Aorta (tissue), 5 donors: Measurements from ENCODE around the gene CAPN5. TPM values are rescaled to one million over a fixed set of nuclear protein-coding genes. Genes with fewer than 3 reads are reported as not detected.

Experiments
- ATAC-seq: fragments of 200-7000 bp; cut with Tn5 transposase; one replicate; pipeline ENCODE4 v1.9.1; 2022; ENCODE audit warnings: moderate library complexity; ENCODE audit not compliant: low FRiP score
- DNase-seq, 2 donors: peaks; one replicate each; pipeline ENCODE4 v3.0.0-alpha.2; 2020
- H3K27ac ChIP-seq, 2 donors: one replicate each; pipeline ENCODE4 v1.5.1; 2013; ENCODE audit warnings: low read length in 2 of 2, mild to moderate bottlenecking in 2 of 2, moderate library complexity in 2 of 2, control low read depth in 1 of 2, inconsistent platforms in 1 of 2, low read depth in 1 of 2
- H3K27me3 ChIP-seq, 2 donors: one replicate each; pipeline ENCODE4 v1.6.1; 2013; ENCODE audit warnings: control low read depth in 1 of 2, low read length in 1 of 2, mild to moderate bottlenecking in 1 of 2, moderate library complexity in 1 of 2; ENCODE audit not compliant: insufficient read depth in 2 of 2, control insufficient read depth in 1 of 2
- H3K36me3 ChIP-seq, 2 donors: one replicate each; pipeline ENCODE4 v1.6.1; 2013; ENCODE audit warnings: control low read depth in 1 of 2, low read length in 1 of 2, mild to moderate bottlenecking in 1 of 2; ENCODE audit not compliant: insufficient read depth in 2 of 2, control insufficient read depth in 1 of 2
- H3K4me1 ChIP-seq, 2 donors: one replicate each; pipeline ENCODE4 v1.6.1; 2013; ENCODE audit warnings: low read length in 2 of 2, control low read depth in 1 of 2, mild to moderate bottlenecking in 1 of 2, moderate library complexity in 1 of 2; ENCODE audit not compliant: insufficient read depth in 2 of 2, control insufficient read depth in 1 of 2
- H3K4me3 ChIP-seq, 2 donors: one replicate each; pipeline ENCODE4 v1.5.1; 2013; ENCODE audit warnings: low read length in 2 of 2, control low read depth in 1 of 2, mild to moderate bottlenecking in 1 of 2
- H3K9me3 ChIP-seq: one replicate; pipeline ENCODE4 v1.6.1; 2013; ENCODE audit warnings: mild to moderate bottlenecking, low read length; ENCODE audit not compliant: control insufficient read depth
- WGBS, 2 donors: extraction: QIAGEN DNeasy Blood & Tissue Kit; methylation state at CpG; one replicate each; pipeline ENCODE4 v1.1.7; 2013; 5-methylcytosine and 5-hydroxymethylcytosine counted together
- intact Hi-C, 2 donors: fragments of 100-400 bp; cut with DNase I; formaldehyde crosslinking; loops; one replicate each; pipeline versions ENCODE4 v1.14.2 to v1.15.0; 2022
- polyA plus RNA-seq, 2 donors: library from polyadenylated mRNA; stranded (reverse); fragments of 200-250 nt; gene quantifications; one replicate each; pipeline ENCODE4 v1.2.3, GENCODE V29; 2013
- total RNA-seq, 2 donors: library from RNA; stranded (reverse); fragmentation: NEBNext Ultra II Directional; extraction: Animal tissue kit (Norgen Biotek cat#: 25700); gene quantifications; one replicate each; pipeline ENCODE4 v1.2.1, GENCODE V29; 2021
- donor health status: healthy with polysubstance abuse.
- donor health status: Bipolar disorder and iron deficiency.
- donor health status: DM: no; HTN: no; CAD: no.
- donor health status: DM: no; HTN: no; CAD: no.
- donor health status: DM: yes; HTN: yes; CAD: no.

CAPN5 gene
- total and polyA plus RNA-seq, 4 donors, result 6.9 to 22.4 (median 10.8) TPM

- H3K27me3 ChIP-seq, result no peaks in the 10 kb centered on the region
- H3K36me3 ChIP-seq, result no peaks in the 10 kb centered on the region
- no peaks in the 10 kb centered on the region for H3K9me3 ChIP-seq
- ATAC-seq (peak; percentile 20), DNase-seq (peak in 1 of 2 donors; percentile 69)
- intact Hi-C loops, result loop anchor here in 1 of 2 donors (2.0 kb wide), 1 partner anchor 24 kb away; no protein-coding TSS in a partner anchor
- peak overlapping the region; percentile 23 to 90 for H3K27ac ChIP-seq
- 61% methylated on average over 8 of the region's 8 CpGs for WGBS, 2 donors
- no peaks in the 10 kb centered on the region for H3K4me1 ChIP-seq
- no peak overlapping the region for H3K4me3 ChIP-seq
Measured at GRCh38 chr11:77072851-77073327, 6.1 kb downstream of the CAPN5 start.

- Histone ChIP-seq H3K27ac (peak overlapping the region; percentile 23 to 90), H3K4me1 (no peaks in the 10 kb centered on the region), H3K4me3 (no peak overlapping the region), H3K36me3 (no peaks in the 10 kb centered on the region), H3K27me3 (no peaks in the 10 kb centered on the region), H3K9me3 (no peaks in the 10 kb centered on the region)
- intact Hi-C loops, result loop anchor here in 1 of 2 donors (2.0 kb wide), 1 partner anchor 25 kb away; no protein-coding TSS in a partner anchor
- peak; percentile 94 for ATAC-seq
- peak; percentile 92 for DNase-seq
- 6 to 9% methylated on average over 11 of the region's 11 CpGs for WGBS, 2 donors
Measured at GRCh38 chr11:77073328-77074001, 6.7 kb downstream of the CAPN5 start.

- intact Hi-C loops, result no loop called here
- H3K4me1 ChIP-seq, result no peaks in the 10 kb centered on the region
Measured at GRCh38 chr11:77074205-77074604, 7.4 kb downstream of the CAPN5 start.

GRCh38 chr11:77074626-77075221, 8.0 kb downstream of the CAPN5 start:
- Histone ChIP-seq H3K9me3 (no peaks in the 10 kb centered on the region), H3K27ac (peak overlapping the region in 1 of 2 donors; percentile 90), H3K27me3 (no peaks in the 10 kb centered on the region), H3K4me1 (no peaks in the 10 kb centered on the region), H3K4me3 (no peak overlapping the region), H3K36me3 (no peaks in the 10 kb centered on the region)
- 88 to 91% methylated on average over 14 to 15 of the region's 15 CpGs for WGBS, 2 donors
- intact Hi-C loops, result no loop called here
- DNase-seq (no peak), ATAC-seq (no peak)

More at GRCh38 chr11:77074205-77074604, 7.4 kb downstream of the CAPN5 start:
- H3K4me3 ChIP-seq, result no peak overlapping the region
- ATAC-seq, result no peak
- 77 to 90% methylated on average over 5 of the region's 5 CpGs for WGBS, 2 donors
- H3K27ac ChIP-seq, result peak overlapping the region in 1 of 2 donors; percentile 90
- H3K27me3 ChIP-seq, result no peaks in the 10 kb centered on the region
- H3K36me3 ChIP-seq, result no peaks in the 10 kb centered on the region
- peak; percentile 44 to 70 for DNase-seq
- H3K9me3 ChIP-seq, result no peaks in the 10 kb centered on the region

- 96 to 100% methylated on average over 5 of the region's 5 CpGs for WGBS, 2 donors
- no peaks in the 10 kb centered on the region for H3K27me3 ChIP-seq
- DNase-seq (no peak), ATAC-seq (no peak)
- H3K4me1 ChIP-seq, result no peaks in the 10 kb centered on the region
- H3K27ac ChIP-seq, result no peak overlapping the region
- H3K9me3 ChIP-seq, result no peaks in the 10 kb centered on the region
- intact Hi-C loops, result no loop called here
- no peak overlapping the region for H3K4me3 ChIP-seq
- no peaks in the 10 kb centered on the region for H3K36me3 ChIP-seq
Measured at GRCh38 chr11:77075425-77075905, 8.7 kb downstream of the CAPN5 start.

GRCh38 chr11:77079666-77080065, 12.9 kb downstream of the CAPN5 start:
- intact Hi-C loops, result no loop called here
- Histone ChIP-seq H3K9me3 (no peaks in the 10 kb centered on the region), H3K27me3 (no peaks in the 10 kb centered on the region), H3K4me3 (no peak overlapping the region), H3K36me3 (no peaks in the 10 kb centered on the region), H3K4me1 (no peaks in the 10 kb centered on the region), H3K27ac (no peak overlapping the region)
- WGBS, 2 donors, result 92 to 95% methylated on average over 2 of the region's 2 CpGs
- ATAC-seq (no peak), DNase-seq (no peak)

GRCh38 chr11:77080643-77081210, 14.0 kb downstream of the CAPN5 start:
- Histone ChIP-seq H3K4me1 (no peaks in the 10 kb centered on the region), H3K27me3 (no peaks in the 10 kb centered on the region), H3K4me3 (no peak overlapping the region), H3K36me3 (no peaks in the 10 kb centered on the region), H3K27ac (no peak overlapping the region), H3K9me3 (no peaks in the 10 kb centered on the region)
- 95 to 100% methylated on average over 2 of the region's 2 CpGs for WGBS, 2 donors
- peak in 1 of 2 donors; percentile 57 for DNase-seq
- intact Hi-C loops, result no loop called here
- ATAC-seq, result no peak

GRCh38 chr11:77081381-77081851, 14.6 kb downstream of the CAPN5 start:
- WGBS, 2 donors, result 91 to 92% methylated on average over 9 of the region's 9 CpGs
- no peak overlapping the region for H3K27ac ChIP-seq
- intact Hi-C loops, result no loop called here
- peak; percentile 45 to 66 for DNase-seq
- no peaks in the 10 kb centered on the region for H3K9me3 ChIP-seq
- H3K4me1 ChIP-seq, result no peaks in the 10 kb centered on the region
- H3K27me3 ChIP-seq, result no peaks in the 10 kb centered on the region
- no peaks in the 10 kb centered on the region for H3K36me3 ChIP-seq
- no peak overlapping the region for H3K4me3 ChIP-seq
- no peak for ATAC-seq
